Lung (tissue), 12 donors: Measurements from ENCODE around the gene GALC. TPM values are rescaled to one million over a fixed set of nuclear protein-coding genes. Genes with fewer than 3 reads are reported as not detected.

ENCODE experiments used
- ATAC-seq: fragments of 200-7000 bp; cut with Tn5 transposase; one replicate; pipeline ENCODE4 v1.9.1; 2020; ENCODE audit warnings: moderate number of reproducible peaks; ENCODE audit not compliant: insufficient read depth, low FRiP score
- DNase-seq, 3 donors: peaks; one replicate each; pipeline ENCODE4 v3.0.0-alpha.2; 2013 to 2017
- H3K27ac ChIP-seq, 2 donors: one replicate each; pipeline ENCODE4 v1.5.1; 2013; ENCODE audit warnings: mild to moderate bottlenecking in 2 of 2, moderate library complexity in 2 of 2, control low read depth in 1 of 2, inconsistent platforms in 1 of 2, low read depth in 1 of 2, low read length in 1 of 2
- H3K27me3 ChIP-seq, 3 donors: one replicate each; pipeline ENCODE4 v1.5.1; 2013; ENCODE audit warnings: low read length in 2 of 3; ENCODE audit not compliant: control insufficient read depth in 3 of 3, insufficient read depth in 3 of 3
- H3K36me3 ChIP-seq, 4 donors: one replicate each; pipeline ENCODE4 v1.5.1; 2013; ENCODE audit warnings: low read length in 4 of 4, mild to moderate bottlenecking in 1 of 4, moderate library complexity in 1 of 4; ENCODE audit not compliant: control insufficient read depth in 4 of 4, insufficient read depth in 4 of 4
- H3K4me1 ChIP-seq, 5 donors: one replicate each; pipeline ENCODE4 v1.5.1; 2013; ENCODE audit warnings: low read length in 5 of 5, mild to moderate bottlenecking in 2 of 5, moderate library complexity in 1 of 5; ENCODE audit not compliant: control insufficient read depth in 5 of 5, insufficient read depth in 5 of 5
- H3K4me3 ChIP-seq: one replicate; pipeline ENCODE4 v1.5.1; 2013; ENCODE audit warnings: mild to moderate bottlenecking, control low read depth, moderate library complexity
- H3K9ac ChIP-seq, 2 donors: one replicate each; pipeline ENCODE4 v1.5.1; 2013; ENCODE audit warnings: low read length in 2 of 2, control low read depth in 1 of 2; ENCODE audit not compliant: insufficient read depth in 1 of 2
- H3K9me3 ChIP-seq, 4 donors: one replicate each; pipeline ENCODE4 v1.5.1; 2013; ENCODE audit warnings: low read length in 3 of 4, mild to moderate bottlenecking in 1 of 4, moderate library complexity in 1 of 4; ENCODE audit not compliant: control insufficient read depth in 4 of 4, insufficient read depth in 3 of 4
- CTCF ChIP-seq: IDR thresholded peaks from 2 replicates; pipeline ENCODE4 v1.5.1; 2012; ENCODE audit warnings: mild to moderate bottlenecking; ENCODE audit errors: control extremely low read depth, extremely low read depth
- WGBS, 2 donors: extraction: QIAGEN DNeasy Blood & Tissue Kit; methylation state at CpG; one replicate each; pipeline ENCODE4 v1.1.7; 2013; 5-methylcytosine and 5-hydroxymethylcytosine counted together
- polyA plus RNA-seq, 2 donors: library from polyadenylated mRNA; stranded (reverse); fragments of 200-250 nt; gene quantifications; one replicate each; pipeline ENCODE4 v1.2.1, GENCODE V29; 2013
- total RNA-seq, 2 donors: library from RNA; depleted of rRNA in 1 of 2; stranded (reverse); fragments of >200 nt in 1 of 2; gene quantifications; one replicate each; pipeline ENCODE4 v1.2.1, GENCODE V29; 2014 to 2021
- donor health status: control.
- donor health status: control.
- donor health status: Bipolar disorder and iron deficiency.
- donor health status: healthy.
- donor health status: DM: yes; HTN: yes; CAD: no.

The GALC gene
- total and polyA plus RNA-seq, 4 donors = 10.0 to 51.1 (median 33.5) TPM

GRCh38 chr14:87955501-87955900 is 37.5 kb downstream of the GALC start:
- H3K27me3 ChIP-seq = no peaks in the 10 kb centered on the region
- ATAC-seq (no peak), DNase-seq (no peak)
- H3K27ac ChIP-seq = no peak overlapping the region
- no peaks in the 10 kb centered on the region for H3K4me1 ChIP-seq
- WGBS, 2 donors = 58 to 59% methylated on average over 6 of the region's 6 CpGs
- H3K9ac ChIP-seq = no peak overlapping the region
- no peak for TF ChIP-seq CTCF
- no peaks in the 10 kb centered on the region for H3K9me3 ChIP-seq
- H3K36me3 ChIP-seq = peaks cover 3 to 22% (median 5%) of the 10 kb centered on the region in 4 donors
- no peak overlapping the region for H3K4me3 ChIP-seq

GRCh38 chr14:87952307-87953094 is 40.5 kb downstream of the GALC start:
- TF ChIP-seq CTCF = no peak
- Histone ChIP-seq H3K9me3 (no peaks in the 10 kb centered on the region), H3K27me3 (no peaks in the 10 kb centered on the region), H3K36me3 (peaks cover 4 to 23% (median 6%) of the 10 kb centered on the region in 4 donors), H3K9ac (no peak overlapping the region), H3K27ac (no peak overlapping the region), H3K4me1 (no peaks in the 10 kb centered on the region), H3K4me3 (no peak overlapping the region)
- no peak for DNase-seq
- 26 to 55% methylated on average over 3 of the region's 3 CpGs for WGBS, 2 donors
- ATAC-seq = no peak

GRCh38 chr14:87944987-87945604 is 47.9 kb downstream of the GALC start:
- H3K9me3 ChIP-seq = no peaks in the 10 kb centered on the region
- H3K27ac ChIP-seq = no peak overlapping the region
- 30 to 36% methylated on average over 4 of the region's 4 CpGs for WGBS, 2 donors
- no peak overlapping the region for H3K4me3 ChIP-seq
- TF ChIP-seq CTCF = peak; percentile 50
- H3K4me1 ChIP-seq = no peaks in the 10 kb centered on the region
- no peak overlapping the region for H3K9ac ChIP-seq
- H3K27me3 ChIP-seq = no peaks in the 10 kb centered on the region
- DNase-seq (peak in 2 of 3 donors; percentile 65 to 74), ATAC-seq (no peak)
- H3K36me3 ChIP-seq = peaks cover 0 to 39% (median 17%) of the 10 kb centered on the region in 4 donors
